Ectodermal cell (in vitro differentiated cells): ENCODE measurements around the gene INSR.

Source experiments
- H3K27ac ChIP-seq: 2 replicates; pipeline ENCODE4 v1.7.0; 2013; ENCODE audit warnings: mild to moderate bottlenecking, low read depth, low read length; ENCODE audit not compliant: insufficient read depth, poor library complexity, severe bottlenecking
- H3K27me3 ChIP-seq: 2 replicates; pipeline ENCODE4 v1.7.0; 2013; ENCODE audit warnings: mild to moderate bottlenecking, low read length; ENCODE audit not compliant: insufficient read depth, control insufficient read depth, poor library complexity, severe bottlenecking
- H3K36me3 ChIP-seq: one replicate; pipeline ENCODE4 v1.7.0; 2013; ENCODE audit warnings: low read length; ENCODE audit not compliant: control insufficient read depth, insufficient read depth
- H3K4me1 ChIP-seq: one replicate; pipeline ENCODE4 v1.7.0; 2013; ENCODE audit warnings: low read length; ENCODE audit not compliant: control insufficient read depth, insufficient read depth
- H3K4me3 ChIP-seq: 2 replicates; pipeline ENCODE4 v1.7.0; 2013; ENCODE audit warnings: low read depth, low read length, control low read depth; ENCODE audit not compliant: insufficient read depth
- H3K9me3 ChIP-seq: 2 replicates; pipeline ENCODE4 v1.7.0; 2013; ENCODE audit warnings: mild to moderate bottlenecking, low read length, moderate library complexity; ENCODE audit not compliant: control insufficient read depth
- WGBS, 2 experiments: methylation state at CpG; one replicate each; pipeline ENCODE4 v1.1.7; 2013; ENCODE audit warnings: missing lambda C conversion rate in 2 of 2; 5-methylcytosine and 5-hydroxymethylcytosine counted together

INSR gene

DNA sequence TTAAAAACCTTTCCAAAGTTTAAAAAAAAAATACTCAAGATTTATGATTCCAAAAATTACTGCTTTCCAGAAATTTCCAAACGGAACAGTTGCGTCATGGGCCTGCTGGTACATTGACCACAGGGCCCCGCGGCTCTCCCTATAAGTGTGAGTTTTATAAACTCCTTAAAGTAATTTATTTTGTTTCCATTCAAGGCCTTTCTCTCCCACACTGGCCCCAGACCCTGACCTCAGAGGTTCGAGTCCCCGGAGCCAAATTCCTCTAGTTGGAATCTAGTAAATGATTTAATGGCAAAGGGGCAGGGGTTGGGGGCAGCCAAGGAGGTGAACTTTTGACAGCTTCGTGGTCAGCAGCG is 97.5 kb downstream of the INSR start:
- no peaks in the 10 kb centered on the region for H3K4me1 ChIP-seq
- peak overlapping the region; percentile 72 for H3K4me3 ChIP-seq
- no peak overlapping the region for H3K27ac ChIP-seq
- no peaks in the 10 kb centered on the region for H3K36me3 ChIP-seq
- H3K27me3 ChIP-seq, result peaks cover 7% of the 10 kb centered on the region
- no peaks in the 10 kb centered on the region for H3K9me3 ChIP-seq
- WGBS, 2 experiments, result 27 to 50% methylated on average over 4 to 8 of the region's 8 CpGs

DNA sequence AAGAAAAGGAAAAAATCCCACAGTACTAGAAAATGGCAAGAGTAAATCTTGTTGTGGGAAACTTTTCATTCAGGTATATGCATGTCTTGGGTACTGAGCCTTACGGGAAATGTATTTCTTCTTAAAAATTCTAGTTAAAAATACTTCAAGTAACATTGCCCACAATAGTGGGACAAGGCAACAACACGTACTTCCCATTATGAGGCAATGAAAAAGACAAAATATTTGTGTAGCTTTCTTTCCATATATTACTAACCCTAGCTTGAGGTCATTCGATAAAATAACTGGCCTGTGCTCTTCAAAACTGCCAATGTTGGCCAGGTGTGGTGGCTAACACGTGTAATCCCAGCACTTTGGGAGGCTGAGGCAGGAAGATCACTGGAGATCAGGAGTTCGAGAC is 99.2 kb downstream of the INSR start:
- Histone ChIP-seq H3K9me3 (no peaks in the 10 kb centered on the region), H3K27me3 (peaks cover 7% of the 10 kb centered on the region), H3K36me3 (no peaks in the 10 kb centered on the region), H3K4me1 (no peaks in the 10 kb centered on the region), H3K4me3 (no peak overlapping the region), H3K27ac (no peak overlapping the region)
- 83 to 89% methylated on average over 4 to 5 of the region's 5 CpGs for WGBS, 2 experiments

DNA sequence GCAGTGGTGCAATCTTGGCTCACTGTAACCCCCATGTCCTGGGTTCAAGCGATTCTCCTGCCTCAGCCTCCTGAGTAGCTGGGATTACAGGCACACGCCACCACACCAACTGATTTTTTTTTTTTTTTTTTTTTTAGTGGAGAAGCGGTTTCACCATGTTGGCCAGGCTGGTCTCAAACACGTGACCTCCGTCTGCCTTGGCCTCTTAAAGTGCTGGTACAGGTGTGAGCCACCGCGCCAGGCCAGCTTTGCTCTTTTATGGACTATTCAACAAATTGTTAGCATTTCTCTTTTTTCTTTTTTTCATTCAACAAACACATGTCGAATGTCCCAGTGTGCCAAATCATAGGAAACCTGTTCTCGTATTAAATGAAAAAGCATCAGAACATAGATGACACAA is 99.6 kb downstream of the INSR start:
- Histone ChIP-seq H3K9me3 (no peaks in the 10 kb centered on the region), H3K36me3 (no peaks in the 10 kb centered on the region), H3K27me3 (peaks cover 7% of the 10 kb centered on the region), H3K4me1 (no peaks in the 10 kb centered on the region), H3K27ac (no peak overlapping the region), H3K4me3 (no peak overlapping the region)
- WGBS, 2 experiments, result 92 to 93% methylated on average over 9 of the region's 9 CpGs

DNA sequence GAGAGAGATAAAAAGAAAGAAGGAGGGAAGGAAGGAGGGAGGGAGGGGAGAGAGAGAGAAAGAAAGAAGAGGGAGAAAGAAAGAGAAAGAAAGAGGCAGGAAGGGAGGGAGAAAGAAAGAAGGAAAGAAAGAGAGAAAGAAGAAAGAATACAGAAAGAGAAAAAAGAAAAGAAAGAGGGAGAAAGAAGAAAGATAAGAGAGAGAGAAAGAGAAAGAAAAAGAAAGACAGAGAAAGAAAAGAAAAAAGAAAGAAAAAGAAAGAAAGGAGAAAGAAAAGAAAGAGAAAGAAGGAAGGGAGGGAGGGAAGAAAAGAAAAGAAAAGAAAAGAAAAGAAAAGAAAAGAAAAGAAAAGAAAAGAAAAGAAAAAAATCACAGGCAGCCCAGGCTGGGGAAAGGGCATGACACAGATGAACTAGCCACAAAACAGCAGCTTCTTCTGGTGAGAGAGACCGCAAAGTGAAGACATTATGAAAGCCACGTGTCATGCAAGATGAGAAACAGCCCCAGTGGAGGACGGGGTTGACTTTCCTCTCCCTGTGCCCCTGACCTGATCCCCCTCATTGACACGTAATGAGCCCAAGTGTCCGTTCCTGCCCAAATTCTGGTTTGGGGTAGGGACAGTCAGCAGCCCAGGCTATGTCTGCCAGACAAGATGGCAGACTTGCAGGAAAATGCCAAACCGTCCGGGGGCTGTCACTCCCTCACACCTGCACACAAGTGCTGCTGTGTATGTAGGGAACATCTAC is 102.1 kb downstream of the INSR start:
- no peaks in the 10 kb centered on the region for H3K36me3 ChIP-seq
- no peak overlapping the region for H3K4me3 ChIP-seq
- H3K9me3 ChIP-seq, result no peaks in the 10 kb centered on the region
- no peaks in the 10 kb centered on the region for H3K4me1 ChIP-seq
- H3K27me3 ChIP-seq, result no peaks in the 10 kb centered on the region
- H3K27ac ChIP-seq, result no peak overlapping the region
- WGBS, 2 experiments, result 79 to 82% methylated on average over 7 of the region's 7 CpGs

DNA sequence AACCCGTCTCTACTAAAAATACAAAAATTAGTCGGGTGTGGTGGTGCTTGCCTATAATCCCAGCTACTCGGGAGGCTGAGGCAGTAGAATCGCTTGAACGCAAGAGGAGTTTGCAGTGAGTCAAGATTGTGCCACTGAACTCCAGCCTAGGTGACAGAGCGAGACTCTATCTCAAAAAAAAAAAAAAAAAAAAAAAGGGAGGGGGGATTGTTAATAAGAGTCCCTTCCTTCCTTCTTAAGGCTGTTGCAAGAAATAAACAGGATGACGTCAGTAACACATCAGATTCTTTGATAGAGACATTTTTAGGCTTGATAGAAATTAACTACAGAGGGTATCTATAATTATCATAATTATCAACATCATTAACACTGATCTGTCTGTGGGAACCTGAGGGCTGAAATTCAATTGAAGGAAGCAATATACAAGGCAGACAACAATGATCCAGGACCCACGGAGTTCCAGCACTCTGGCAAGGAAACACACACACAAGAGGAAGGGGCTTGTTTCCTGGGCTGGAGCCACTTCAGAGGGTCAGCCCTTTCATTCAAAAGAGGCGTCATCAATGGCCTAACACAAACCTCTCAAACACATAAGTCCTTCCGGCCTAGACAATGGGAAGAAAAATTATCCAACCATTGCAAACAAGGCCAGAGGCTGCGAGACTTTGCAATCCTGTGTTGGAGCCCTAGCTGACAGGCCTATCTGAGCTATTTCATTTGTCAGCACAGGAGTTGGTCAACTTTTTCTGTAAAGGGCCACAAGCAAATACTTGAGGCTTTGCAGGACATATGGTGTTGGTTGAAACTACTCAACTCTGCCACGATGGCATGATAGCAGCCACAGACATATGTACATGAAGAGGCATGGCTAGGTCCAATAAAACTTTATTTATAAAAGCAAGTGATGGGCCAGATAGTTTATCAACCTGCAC is 105.2 kb downstream of the INSR start:
- 90 to 93% methylated on average over 11 to 12 of the region's 12 CpGs for WGBS, 2 experiments

DNA sequence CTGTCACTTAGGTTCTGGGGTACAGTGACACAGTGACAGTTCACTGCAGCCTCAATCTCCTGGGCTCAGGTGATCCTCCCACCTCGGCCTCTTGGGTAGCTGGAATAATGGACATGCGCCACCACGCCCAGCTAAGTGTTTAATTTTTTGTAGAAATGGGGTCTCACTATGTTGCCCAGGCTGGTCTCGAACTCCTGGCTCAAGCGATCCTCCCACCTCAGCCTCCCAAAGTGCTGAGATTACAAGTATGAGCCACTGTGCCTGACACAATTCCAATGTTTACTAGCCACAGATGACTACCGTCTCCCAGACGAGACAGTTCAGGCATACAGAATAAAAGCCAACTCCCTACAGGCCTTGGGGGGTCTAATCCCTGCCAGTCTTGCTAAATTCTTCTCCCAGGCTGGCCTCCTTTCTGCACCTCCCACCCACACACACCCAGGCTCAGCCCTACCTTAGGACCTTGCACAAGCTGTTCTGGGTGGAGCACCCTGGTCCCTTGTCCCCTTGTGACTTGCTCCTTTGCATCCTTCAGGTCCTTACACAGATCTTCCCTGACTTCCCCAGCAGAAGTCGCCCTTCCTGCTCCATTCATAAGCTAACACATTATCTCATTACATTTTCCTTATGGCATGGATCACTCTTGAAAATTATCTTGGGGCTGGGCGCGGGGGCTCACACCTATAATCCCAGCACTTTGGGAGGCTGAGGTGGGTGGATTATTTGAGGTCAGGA is 106.4 kb downstream of the INSR start:
- Histone ChIP-seq H3K27ac (no peak overlapping the region), H3K9me3 (no peaks in the 10 kb centered on the region), H3K36me3 (no peaks in the 10 kb centered on the region), H3K4me1 (no peaks in the 10 kb centered on the region), H3K4me3 (no peak overlapping the region), H3K27me3 (no peaks in the 10 kb centered on the region)
- 91 to 93% methylated on average over 10 of the region's 10 CpGs for WGBS, 2 experiments

More for the DNA sequence above, 105.2 kb downstream of the INSR start:
- no peaks in the 10 kb centered on the region for H3K4me1 ChIP-seq
- no peak overlapping the region for H3K27ac ChIP-seq
- H3K27me3 ChIP-seq, result no peaks in the 10 kb centered on the region
- H3K9me3 ChIP-seq, result no peaks in the 10 kb centered on the region
- H3K4me3 ChIP-seq, result no peak overlapping the region
- no peaks in the 10 kb centered on the region for H3K36me3 ChIP-seq

DNA sequence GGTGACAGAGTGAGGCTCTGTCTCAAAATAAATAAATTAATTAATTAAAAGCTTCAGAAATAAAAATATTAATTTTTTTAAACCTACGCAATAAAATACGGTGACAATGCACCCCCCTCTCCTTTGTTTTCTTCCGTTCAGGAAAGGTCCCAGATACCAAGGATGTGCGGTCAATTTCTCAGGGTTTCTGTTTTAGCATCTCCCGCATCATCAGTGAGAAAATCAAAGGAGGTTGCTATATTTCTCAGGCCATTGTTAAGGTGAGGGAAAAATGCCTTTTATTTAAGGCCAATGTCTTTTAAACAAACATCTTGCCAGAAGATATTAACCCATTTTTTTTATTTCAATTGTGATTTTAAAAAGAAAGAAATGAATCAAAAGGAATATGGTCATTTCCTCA is 111.7 kb downstream of the INSR start:
- Histone ChIP-seq H3K27ac (no peak overlapping the region), H3K9me3 (no peaks in the 10 kb centered on the region), H3K4me1 (no peaks in the 10 kb centered on the region), H3K4me3 (no peak overlapping the region), H3K36me3 (no peaks in the 10 kb centered on the region), H3K27me3 (no peaks in the 10 kb centered on the region)
- 91 to 99% methylated on average over 5 of the region's 5 CpGs for WGBS, 2 experiments

DNA sequence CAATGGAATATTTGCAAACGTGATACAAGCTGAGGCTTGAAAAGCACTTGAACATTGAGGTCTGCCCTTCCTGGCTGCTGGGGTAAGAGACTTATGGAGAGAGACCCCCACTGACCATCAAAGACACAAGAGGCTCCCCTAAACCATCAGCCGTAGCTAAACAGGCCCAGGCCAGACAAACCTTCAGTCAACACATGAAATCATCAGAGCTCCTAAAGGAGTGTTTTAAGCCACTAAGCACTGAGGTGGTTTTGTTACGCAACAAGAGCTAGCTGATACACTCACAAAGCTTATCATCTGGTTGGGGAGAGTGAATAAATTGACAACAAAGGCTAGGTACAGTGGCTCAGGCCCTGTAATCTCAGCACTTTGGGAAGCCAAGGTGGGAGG is 114.3 kb downstream of the INSR start:
- H3K4me3 ChIP-seq, result no peak overlapping the region
- H3K27me3 ChIP-seq, result no peaks in the 10 kb centered on the region
- no peaks in the 10 kb centered on the region for H3K9me3 ChIP-seq
- no peaks in the 10 kb centered on the region for H3K4me1 ChIP-seq
- H3K27ac ChIP-seq, result no peak overlapping the region
- WGBS, 2 experiments, result 92 to 93% methylated on average over 3 of the region's 3 CpGs
- H3K36me3 ChIP-seq, result no peaks in the 10 kb centered on the region

DNA sequence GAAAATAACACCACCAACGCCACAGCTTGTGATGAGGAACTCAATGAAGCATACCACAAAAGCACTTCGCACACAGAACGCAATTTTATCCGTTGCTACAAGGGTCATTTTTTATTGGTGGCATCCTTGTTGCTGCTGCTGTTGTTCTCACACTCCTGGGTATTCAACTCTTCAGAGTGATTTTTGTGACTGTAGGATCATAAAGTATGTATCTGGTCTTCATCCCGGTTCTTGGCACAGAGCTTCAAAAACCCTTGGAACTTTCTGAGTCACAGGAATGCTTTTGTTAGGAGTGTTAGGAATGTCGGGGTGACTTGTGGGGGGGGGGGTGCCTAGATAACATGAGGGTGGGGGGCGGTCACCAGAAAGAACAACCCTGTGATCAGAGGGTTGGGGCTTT is 116.3 kb downstream of the INSR start:
- Histone ChIP-seq H3K9me3 (no peaks in the 10 kb centered on the region), H3K4me3 (no peak overlapping the region), H3K4me1 (no peaks in the 10 kb centered on the region), H3K27me3 (no peaks in the 10 kb centered on the region), H3K36me3 (no peaks in the 10 kb centered on the region), H3K27ac (no peak overlapping the region)
- 94 to 98% methylated on average over 7 of the region's 7 CpGs for WGBS, 2 experiments

DNA sequence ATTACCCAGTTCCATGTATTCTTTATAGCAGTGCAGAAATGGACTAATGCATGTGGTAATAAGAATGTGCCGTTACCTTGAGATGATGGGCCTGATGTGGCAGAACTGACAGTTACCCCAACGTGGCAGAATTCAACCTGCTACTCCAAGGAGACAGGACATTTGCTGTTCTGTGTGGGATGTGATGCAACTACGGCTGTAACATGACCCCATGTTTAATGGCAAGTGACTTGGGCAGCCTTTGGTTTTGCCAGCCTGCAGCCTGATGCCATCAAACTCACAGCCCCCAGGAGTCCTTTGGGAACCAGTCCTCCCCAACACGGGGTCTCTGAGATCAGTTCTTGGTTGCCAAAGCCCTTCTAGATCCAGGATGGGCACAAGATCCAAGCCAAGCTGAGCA is 117.4 kb downstream of the INSR start:
- H3K36me3 ChIP-seq, result no peaks in the 10 kb centered on the region
- H3K4me1 ChIP-seq, result no peaks in the 10 kb centered on the region
- no peak overlapping the region for H3K27ac ChIP-seq
- H3K9me3 ChIP-seq, result no peaks in the 10 kb centered on the region
- no peaks in the 10 kb centered on the region for H3K27me3 ChIP-seq
- WGBS, 2 experiments, result 90 to 95% methylated on average over 4 of the region's 4 CpGs
- H3K4me3 ChIP-seq, result no peak overlapping the region
